GM23338 (cell line): ENCODE data around the gene EXOC4. TPM values are rescaled to one million over a fixed set of nuclear protein-coding genes. Genes with fewer than 3 reads are reported as not detected.

Experiments
- ATAC-seq: fragments of 200-7000 bp; cut with Tn5 transposase; 3 replicates; pipeline ENCODE4 v1.9.1; 2020
- DNase-seq: peaks from one replicate; pipeline ENCODE4 v3.0.0-alpha.2; 2015; ENCODE audit warnings: low spot score
- H2AFZ ChIP-seq: fragments of 200-600 bp; sonication (generic); 2 replicates; pipeline ENCODE4 v1.8.0; 2016; ENCODE audit warnings: antibody characterized with exemption, mild to moderate bottlenecking, moderate library complexity
- H3F3A ChIP-seq: fragments of 200-600 bp; sonication (generic); replicated peaks from 2 replicates; pipeline ENCODE4 v1.8.0; 2017; ENCODE audit warnings: antibody characterized with exemption, mixed run types, low read depth
- H3K27ac ChIP-seq: fragments of 200-600 bp; sonication (generic); 2 replicates; pipeline ENCODE4 v1.6.1; 2016; ENCODE audit warnings: low read depth
- H3K27me3 ChIP-seq: fragments of 200-600 bp; sonication (generic); 2 replicates; pipeline ENCODE4 v1.8.0; 2016; ENCODE audit warnings: mild to moderate bottlenecking, mixed run types, moderate library complexity; ENCODE audit not compliant: insufficient read depth
- H3K36me3 ChIP-seq: fragments of 200-600 bp; sonication (generic); 2 replicates; pipeline ENCODE4 v1.8.0; 2016; ENCODE audit warnings: mild to moderate bottlenecking; ENCODE audit not compliant: insufficient read depth
- H3K4me1 ChIP-seq: fragments of 200-600 bp; sonication (generic); 2 replicates; pipeline ENCODE4 v1.8.0; 2016; ENCODE audit warnings: mild to moderate bottlenecking, moderate library complexity; ENCODE audit not compliant: insufficient read depth
- H3K4me2 ChIP-seq: fragments of 200-600 bp; sonication (generic); 2 replicates; pipeline ENCODE4 v1.7.1; 2017; ENCODE audit warnings: mixed run types
- H3K4me3 ChIP-seq: fragments of 200-600 bp; sonication (generic); 2 replicates; pipeline ENCODE4 v1.6.1; 2016; ENCODE audit warnings: mixed run types
- H3K79me2 ChIP-seq: fragments of 200-600 bp; sonication (generic); replicated peaks from 2 replicates; pipeline ENCODE4 v1.8.0; 2017; ENCODE audit warnings: mild to moderate bottlenecking; ENCODE audit not compliant: insufficient read depth
- H3K9me2 ChIP-seq: fragments of 200-600 bp; sonication (generic); 2 replicates; pipeline ENCODE4 v1.8.0; 2017; ENCODE audit not compliant: insufficient read depth
- H4K20me1 ChIP-seq: fragments of 200-600 bp; sonication (generic); replicated peaks from 2 replicates; pipeline ENCODE4 v1.8.0; 2017; ENCODE audit warnings: mild to moderate bottlenecking; ENCODE audit not compliant: insufficient read depth
- H3K27ac Mint-ChIP-seq: 2 replicates; pipeline ENCODE4 v1.8.0; 2020; ENCODE audit warnings: inconsistent platforms, mild to moderate bottlenecking, moderate library complexity, mixed read lengths
- H3K27me3 Mint-ChIP-seq: 3 replicates; pipeline ENCODE4 v1.8.0; 2022; ENCODE audit warnings: low read depth, mild to moderate bottlenecking, moderate library complexity, mixed read lengths, inconsistent platforms; ENCODE audit not compliant: insufficient read depth, poor library complexity
- H3K36me3 Mint-ChIP-seq: 3 replicates; pipeline ENCODE4 v1.8.0; 2021; ENCODE audit warnings: low read depth, mild to moderate bottlenecking, inconsistent platforms, moderate library complexity, mixed read lengths
- H3K4me1 Mint-ChIP-seq: 3 replicates; pipeline ENCODE4 v1.8.0; 2020; ENCODE audit warnings: mild to moderate bottlenecking, inconsistent platforms, mixed read lengths
- H3K4me3 Mint-ChIP-seq: 3 replicates; pipeline ENCODE4 v1.8.0; 2021; ENCODE audit warnings: moderate library complexity, mild to moderate bottlenecking, inconsistent platforms, mixed read lengths
- H3K9me3 Mint-ChIP-seq: 3 replicates; pipeline ENCODE4 v1.8.0; 2020; ENCODE audit warnings: moderate library complexity, mild to moderate bottlenecking, inconsistent platforms, mixed read lengths
- CREB1 ChIP-seq: fragments of 250-450 bp; sonication (Bioruptor Pico); IDR thresholded peaks from 2 replicates; pipeline ENCODE4 v1.5.0; 2020; ENCODE audit warnings: low read depth, mild to moderate bottlenecking, moderate library complexity
- EZH2 ChIP-seq: fragments of 200-600 bp; sonication (generic); IDR thresholded peaks from one replicate; pipeline ENCODE4 v1.8.0; 2017; ENCODE audit warnings: antibody characterized with exemption, mild to moderate bottlenecking, low read depth; ENCODE audit not compliant: unreplicated experiment
- JUNB ChIP-seq: IDR thresholded peaks from one replicate; pipeline ENCODE4 v1.6.1; 2016; ENCODE audit warnings: antibody characterized with exemption; ENCODE audit not compliant: unreplicated experiment
- NANOG ChIP-seq: IDR thresholded peaks from 2 replicates; pipeline ENCODE4 v1.6.1; 2016; ENCODE audit warnings: antibody characterized with exemption, borderline replicate concordance
- POLR2AphosphoS5 ChIP-seq: IDR thresholded peaks from 2 replicates; pipeline ENCODE4 v1.6.1; 2016; ENCODE audit warnings: antibody characterized with exemption, low read depth
- STAT1 ChIP-seq: IDR thresholded peaks from one replicate; pipeline ENCODE4 v1.6.1; 2016; ENCODE audit warnings: antibody characterized with exemption; ENCODE audit not compliant: unreplicated experiment
- polyA plus RNA-seq: library from polyadenylated mRNA; unstranded; fragments of >200 nt; fragmentation: Nextera tagmentation; extraction: Ambion mirVana; gene quantifications from 2 replicates; pipeline ENCODE4 v1.2.1, GENCODE V29; 2016
- total RNA-seq: library from RNA; depleted of rRNA; stranded (reverse); fragments of >200 nt; shearing (Covaris generic); gene quantifications from 2 replicates; pipeline ENCODE4 v1.2.3, GENCODE V29; 2014
- TF ChIP-seq, protein P1 (sequence below): IDR thresholded peaks from 2 replicates; pipeline ENCODE4 v1.6.1; 2016; ENCODE audit warnings: antibody characterized with exemption
- TF ChIP-seq, protein P2 (sequence below): IDR thresholded peaks from one replicate; pipeline ENCODE4 v1.6.1; 2018; ENCODE audit warnings: antibody characterized with exemption; ENCODE audit not compliant: unreplicated experiment
- TF ChIP-seq, protein P3 (sequence below), 2 experiments: fragments of 200-600 bp in 1 of 2; sonication (generic) in 1 of 2; conservative IDR thresholded peaks; 2 replicates each; pipeline versions ENCODE4 v1.5.1 to v1.6.1; 2016 to 2017; ENCODE audit warnings: antibody characterized with exemption in 2 of 2, low read depth in 2 of 2, mild to moderate bottlenecking in 2 of 2, moderate library complexity in 1 of 2
- TF ChIP-seq, protein P4 (sequence below): fragments of 250-450 bp; sonication (Bioruptor Pico); IDR thresholded peaks from 2 replicates; pipeline ENCODE4 v1.5.0; 2020; ENCODE audit warnings: mild to moderate bottlenecking, moderate library complexity

Gene EXOC4
- total and polyA plus RNA-seq, 2 experiments from 2014 or later: 37.5 to 52.7 TPM

DNA sequence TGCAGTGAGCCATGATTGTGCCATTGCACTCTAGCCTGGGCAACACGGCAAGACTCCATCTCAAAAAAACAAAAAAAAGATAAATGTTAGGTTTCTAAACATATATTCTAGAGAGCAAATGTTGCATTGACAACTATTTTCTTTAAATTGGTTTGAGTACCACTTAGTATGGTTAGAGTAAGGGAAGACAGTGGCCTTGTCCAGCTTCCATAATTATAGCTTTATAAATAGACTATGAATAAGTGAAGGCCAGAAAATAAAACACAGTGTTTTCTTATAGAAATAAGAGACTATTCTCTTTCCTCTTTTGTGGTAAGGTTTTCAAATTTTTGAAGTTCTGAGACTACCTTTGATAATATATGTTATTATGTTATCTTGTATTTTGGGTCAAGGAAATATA lies 50.5 kb downstream of the EXOC4 start:
- H3K27me3 ChIP-seq: no peaks in the 10 kb centered on the region
- peaks cover 18% of the 10 kb centered on the region for H3K36me3 Mint-ChIP-seq
- no peaks in the 10 kb centered on the region for H3K9me2 ChIP-seq
- DNase-seq (no peak), ATAC-seq (no peak)
- H3K27ac ChIP-seq: no peak overlapping the region
- H3F3A ChIP-seq: no peaks in the 10 kb centered on the region
- peaks cover 20% of the 10 kb centered on the region for H3K4me1 Mint-ChIP-seq
- H3K27ac Mint-ChIP-seq: no peak overlapping the region
- no peaks in the 10 kb centered on the region for H3K36me3 ChIP-seq
- no peaks in the 10 kb centered on the region for H3K9me3 Mint-ChIP-seq
- no peaks in the 10 kb centered on the region; the same call in 1 of the 2 replicates for H4K20me1 ChIP-seq
- no peak for TF ChIP-seq EZH2
- TF ChIP-seq, protein P1, sequence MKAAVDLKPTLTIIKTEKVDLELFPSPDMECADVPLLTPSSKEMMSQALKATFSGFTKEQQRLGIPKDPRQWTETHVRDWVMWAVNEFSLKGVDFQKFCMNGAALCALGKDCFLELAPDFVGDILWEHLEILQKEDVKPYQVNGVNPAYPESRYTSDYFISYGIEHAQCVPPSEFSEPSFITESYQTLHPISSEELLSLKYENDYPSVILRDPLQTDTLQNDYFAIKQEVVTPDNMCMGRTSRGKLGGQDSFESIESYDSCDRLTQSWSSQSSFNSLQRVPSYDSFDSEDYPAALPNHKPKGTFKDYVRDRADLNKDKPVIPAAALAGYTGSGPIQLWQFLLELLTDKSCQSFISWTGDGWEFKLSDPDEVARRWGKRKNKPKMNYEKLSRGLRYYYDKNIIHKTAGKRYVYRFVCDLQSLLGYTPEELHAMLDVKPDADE: no peak
- TF ChIP-seq, protein P2, sequence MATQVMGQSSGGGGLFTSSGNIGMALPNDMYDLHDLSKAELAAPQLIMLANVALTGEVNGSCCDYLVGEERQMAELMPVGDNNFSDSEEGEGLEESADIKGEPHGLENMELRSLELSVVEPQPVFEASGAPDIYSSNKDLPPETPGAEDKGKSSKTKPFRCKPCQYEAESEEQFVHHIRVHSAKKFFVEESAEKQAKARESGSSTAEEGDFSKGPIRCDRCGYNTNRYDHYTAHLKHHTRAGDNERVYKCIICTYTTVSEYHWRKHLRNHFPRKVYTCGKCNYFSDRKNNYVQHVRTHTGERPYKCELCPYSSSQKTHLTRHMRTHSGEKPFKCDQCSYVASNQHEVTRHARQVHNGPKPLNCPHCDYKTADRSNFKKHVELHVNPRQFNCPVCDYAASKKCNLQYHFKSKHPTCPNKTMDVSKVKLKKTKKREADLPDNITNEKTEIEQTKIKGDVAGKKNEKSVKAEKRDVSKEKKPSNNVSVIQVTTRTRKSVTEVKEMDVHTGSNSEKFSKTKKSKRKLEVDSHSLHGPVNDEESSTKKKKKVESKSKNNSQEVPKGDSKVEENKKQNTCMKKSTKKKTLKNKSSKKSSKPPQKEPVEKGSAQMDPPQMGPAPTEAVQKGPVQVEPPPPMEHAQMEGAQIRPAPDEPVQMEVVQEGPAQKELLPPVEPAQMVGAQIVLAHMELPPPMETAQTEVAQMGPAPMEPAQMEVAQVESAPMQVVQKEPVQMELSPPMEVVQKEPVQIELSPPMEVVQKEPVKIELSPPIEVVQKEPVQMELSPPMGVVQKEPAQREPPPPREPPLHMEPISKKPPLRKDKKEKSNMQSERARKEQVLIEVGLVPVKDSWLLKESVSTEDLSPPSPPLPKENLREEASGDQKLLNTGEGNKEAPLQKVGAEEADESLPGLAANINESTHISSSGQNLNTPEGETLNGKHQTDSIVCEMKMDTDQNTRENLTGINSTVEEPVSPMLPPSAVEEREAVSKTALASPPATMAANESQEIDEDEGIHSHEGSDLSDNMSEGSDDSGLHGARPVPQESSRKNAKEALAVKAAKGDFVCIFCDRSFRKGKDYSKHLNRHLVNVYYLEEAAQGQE: no peak
- no peak for TF ChIP-seq NANOG
- TF ChIP-seq CREB1: no peak
- TF ChIP-seq, protein P3, sequence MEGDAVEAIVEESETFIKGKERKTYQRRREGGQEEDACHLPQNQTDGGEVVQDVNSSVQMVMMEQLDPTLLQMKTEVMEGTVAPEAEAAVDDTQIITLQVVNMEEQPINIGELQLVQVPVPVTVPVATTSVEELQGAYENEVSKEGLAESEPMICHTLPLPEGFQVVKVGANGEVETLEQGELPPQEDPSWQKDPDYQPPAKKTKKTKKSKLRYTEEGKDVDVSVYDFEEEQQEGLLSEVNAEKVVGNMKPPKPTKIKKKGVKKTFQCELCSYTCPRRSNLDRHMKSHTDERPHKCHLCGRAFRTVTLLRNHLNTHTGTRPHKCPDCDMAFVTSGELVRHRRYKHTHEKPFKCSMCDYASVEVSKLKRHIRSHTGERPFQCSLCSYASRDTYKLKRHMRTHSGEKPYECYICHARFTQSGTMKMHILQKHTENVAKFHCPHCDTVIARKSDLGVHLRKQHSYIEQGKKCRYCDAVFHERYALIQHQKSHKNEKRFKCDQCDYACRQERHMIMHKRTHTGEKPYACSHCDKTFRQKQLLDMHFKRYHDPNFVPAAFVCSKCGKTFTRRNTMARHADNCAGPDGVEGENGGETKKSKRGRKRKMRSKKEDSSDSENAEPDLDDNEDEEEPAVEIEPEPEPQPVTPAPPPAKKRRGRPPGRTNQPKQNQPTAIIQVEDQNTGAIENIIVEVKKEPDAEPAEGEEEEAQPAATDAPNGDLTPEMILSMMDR (conservative IDR thresholded peaks at IDR 0.05; ENCODE audit: low read depth in 2 of 2): no peak
- no peak for TF ChIP-seq JUNB
- no peak for TF ChIP-seq POLR2AphosphoS5
- no peak for TF ChIP-seq STAT1
- TF ChIP-seq, protein P4, sequence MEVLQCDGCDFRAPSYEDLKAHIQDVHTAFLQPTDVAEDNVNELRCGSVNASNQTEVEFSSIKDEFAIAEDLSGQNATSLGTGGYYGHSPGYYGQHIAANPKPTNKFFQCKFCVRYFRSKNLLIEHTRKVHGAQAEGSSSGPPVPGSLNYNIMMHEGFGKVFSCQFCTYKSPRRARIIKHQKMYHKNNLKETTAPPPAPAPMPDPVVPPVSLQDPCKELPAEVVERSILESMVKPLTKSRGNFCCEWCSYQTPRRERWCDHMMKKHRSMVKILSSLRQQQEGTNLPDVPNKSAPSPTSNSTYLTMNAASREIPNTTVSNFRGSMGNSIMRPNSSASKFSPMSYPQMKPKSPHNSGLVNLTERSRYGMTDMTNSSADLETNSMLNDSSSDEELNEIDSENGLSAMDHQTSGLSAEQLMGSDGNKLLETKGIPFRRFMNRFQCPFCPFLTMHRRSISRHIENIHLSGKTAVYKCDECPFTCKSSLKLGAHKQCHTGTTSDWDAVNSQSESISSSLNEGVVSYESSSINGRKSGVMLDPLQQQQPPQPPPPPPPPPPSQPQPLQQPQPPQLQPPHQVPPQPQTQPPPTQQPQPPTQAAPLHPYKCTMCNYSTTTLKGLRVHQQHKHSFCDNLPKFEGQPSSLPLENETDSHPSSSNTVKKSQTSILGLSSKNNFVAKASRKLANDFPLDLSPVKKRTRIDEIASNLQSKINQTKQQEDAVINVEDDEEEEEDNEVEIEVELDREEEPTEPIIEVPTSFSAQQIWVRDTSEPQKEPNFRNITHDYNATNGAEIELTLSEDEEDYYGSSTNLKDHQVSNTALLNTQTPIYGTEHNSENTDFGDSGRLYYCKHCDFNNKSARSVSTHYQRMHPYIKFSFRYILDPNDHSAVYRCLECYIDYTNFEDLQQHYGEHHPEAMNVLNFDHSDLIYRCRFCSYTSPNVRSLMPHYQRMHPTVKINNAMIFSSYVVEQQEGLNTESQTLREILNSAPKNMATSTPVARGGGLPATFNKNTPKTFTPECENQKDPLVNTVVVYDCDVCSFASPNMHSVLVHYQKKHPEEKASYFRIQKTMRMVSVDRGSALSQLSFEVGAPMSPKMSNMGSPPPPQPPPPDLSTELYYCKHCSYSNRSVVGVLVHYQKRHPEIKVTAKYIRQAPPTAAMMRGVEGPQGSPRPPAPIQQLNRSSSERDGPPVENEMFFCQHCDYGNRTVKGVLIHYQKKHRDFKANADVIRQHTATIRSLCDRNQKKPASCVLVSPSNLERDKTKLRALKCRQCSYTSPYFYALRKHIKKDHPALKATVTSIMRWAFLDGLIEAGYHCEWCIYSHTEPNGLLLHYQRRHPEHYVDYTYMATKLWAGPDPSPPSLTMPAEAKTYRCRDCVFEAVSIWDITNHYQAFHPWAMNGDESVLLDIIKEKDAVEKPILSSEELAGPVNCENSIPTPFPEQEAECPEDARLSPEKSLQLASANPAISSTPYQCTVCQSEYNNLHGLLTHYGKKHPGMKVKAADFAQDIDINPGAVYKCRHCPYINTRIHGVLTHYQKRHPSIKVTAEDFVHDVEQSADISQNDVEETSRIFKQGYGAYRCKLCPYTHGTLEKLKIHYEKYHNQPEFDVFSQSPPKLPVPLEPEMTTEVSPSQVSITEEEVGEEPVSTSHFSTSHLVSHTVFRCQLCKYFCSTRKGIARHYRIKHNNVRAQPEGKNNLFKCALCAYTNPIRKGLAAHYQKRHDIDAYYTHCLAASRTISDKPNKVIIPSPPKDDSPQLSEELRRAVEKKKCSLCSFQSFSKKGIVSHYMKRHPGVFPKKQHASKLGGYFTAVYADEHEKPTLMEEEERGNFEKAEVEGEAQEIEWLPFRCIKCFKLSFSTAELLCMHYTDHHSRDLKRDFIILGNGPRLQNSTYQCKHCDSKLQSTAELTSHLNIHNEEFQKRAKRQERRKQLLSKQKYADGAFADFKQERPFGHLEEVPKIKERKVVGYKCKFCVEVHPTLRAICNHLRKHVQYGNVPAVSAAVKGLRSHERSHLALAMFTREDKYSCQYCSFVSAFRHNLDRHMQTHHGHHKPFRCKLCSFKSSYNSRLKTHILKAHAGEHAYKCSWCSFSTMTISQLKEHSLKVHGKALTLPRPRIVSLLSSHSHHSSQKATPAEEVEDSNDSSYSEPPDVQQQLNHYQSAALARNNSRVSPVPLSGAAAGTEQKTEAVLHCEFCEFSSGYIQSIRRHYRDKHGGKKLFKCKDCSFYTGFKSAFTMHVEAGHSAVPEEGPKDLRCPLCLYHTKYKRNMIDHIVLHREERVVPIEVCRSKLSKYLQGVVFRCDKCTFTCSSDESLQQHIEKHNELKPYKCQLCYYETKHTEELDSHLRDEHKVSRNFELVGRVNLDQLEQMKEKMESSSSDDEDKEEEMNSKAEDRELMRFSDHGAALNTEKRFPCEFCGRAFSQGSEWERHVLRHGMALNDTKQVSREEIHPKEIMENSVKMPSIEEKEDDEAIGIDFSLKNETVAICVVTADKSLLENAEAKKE (CRISPR knock-in tag): no peak
- H3K79me2 ChIP-seq: no peaks in the 10 kb centered on the region
- H2AFZ ChIP-seq: no peak overlapping the region
- no peak overlapping the region for H3K4me2 ChIP-seq
- no peaks in the 10 kb centered on the region for H3K4me1 ChIP-seq
- H3K4me3 Mint-ChIP-seq: no peak overlapping the region
- no peak overlapping the region for H3K4me3 ChIP-seq
- no peaks in the 10 kb centered on the region for H3K27me3 Mint-ChIP-seq
